Measurements from ENCODE around the gene TTLL5. TPM values are rescaled to one million over a fixed set of nuclear protein-coding genes. Genes with fewer than 3 reads are reported as not detected.

Gene TTLL5
- total RNA-seq, 4 donors from 2014 or later: 15.7 to 46.2 (median 24.1) TPM

DNA sequence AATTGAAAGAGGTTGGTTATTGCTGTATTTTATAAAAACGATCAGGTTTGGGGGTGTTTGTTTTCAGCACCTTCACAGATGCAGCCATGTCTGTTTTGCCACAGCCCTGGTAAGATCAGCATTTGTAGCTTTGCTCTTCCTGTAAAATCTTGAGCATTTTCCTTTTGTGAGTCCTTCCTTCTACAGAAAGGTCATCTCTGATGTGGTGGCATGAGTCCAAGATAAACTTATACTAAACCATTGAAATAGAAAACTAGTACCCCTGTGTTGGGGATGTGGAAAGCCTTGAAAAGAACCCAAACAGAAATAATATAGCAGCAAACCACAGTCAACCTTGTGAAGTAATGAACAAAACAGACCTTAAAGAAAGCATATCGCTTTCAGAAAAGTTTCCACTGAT, 235.3 kb downstream of the TTLL5 start:
- TF ChIP-seq, protein P1, sequence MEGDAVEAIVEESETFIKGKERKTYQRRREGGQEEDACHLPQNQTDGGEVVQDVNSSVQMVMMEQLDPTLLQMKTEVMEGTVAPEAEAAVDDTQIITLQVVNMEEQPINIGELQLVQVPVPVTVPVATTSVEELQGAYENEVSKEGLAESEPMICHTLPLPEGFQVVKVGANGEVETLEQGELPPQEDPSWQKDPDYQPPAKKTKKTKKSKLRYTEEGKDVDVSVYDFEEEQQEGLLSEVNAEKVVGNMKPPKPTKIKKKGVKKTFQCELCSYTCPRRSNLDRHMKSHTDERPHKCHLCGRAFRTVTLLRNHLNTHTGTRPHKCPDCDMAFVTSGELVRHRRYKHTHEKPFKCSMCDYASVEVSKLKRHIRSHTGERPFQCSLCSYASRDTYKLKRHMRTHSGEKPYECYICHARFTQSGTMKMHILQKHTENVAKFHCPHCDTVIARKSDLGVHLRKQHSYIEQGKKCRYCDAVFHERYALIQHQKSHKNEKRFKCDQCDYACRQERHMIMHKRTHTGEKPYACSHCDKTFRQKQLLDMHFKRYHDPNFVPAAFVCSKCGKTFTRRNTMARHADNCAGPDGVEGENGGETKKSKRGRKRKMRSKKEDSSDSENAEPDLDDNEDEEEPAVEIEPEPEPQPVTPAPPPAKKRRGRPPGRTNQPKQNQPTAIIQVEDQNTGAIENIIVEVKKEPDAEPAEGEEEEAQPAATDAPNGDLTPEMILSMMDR (IDR thresholded peaks at IDR 0.05; ENCODE audit: low read depth): no peak

DNA sequence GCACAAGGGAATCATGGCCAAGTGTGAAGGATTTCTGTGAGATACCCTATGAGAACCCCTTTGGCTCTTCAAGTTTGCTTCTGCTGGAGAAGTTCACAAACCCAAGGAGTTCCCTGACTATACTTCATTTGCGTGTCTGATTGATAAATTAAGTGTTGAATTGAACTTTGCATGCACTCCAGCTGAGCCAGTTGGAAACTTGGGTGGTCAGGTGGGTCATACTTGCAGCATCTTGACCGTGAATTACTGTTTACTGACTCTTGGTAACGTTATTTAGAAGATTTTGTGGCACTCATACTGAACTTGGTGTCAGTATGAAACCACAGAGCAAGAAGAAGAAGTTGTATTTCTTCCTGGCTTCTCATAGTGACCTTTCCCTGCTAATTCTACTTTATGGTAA, 243.3 kb downstream of the TTLL5 start:
- TF ChIP-seq, protein P1 (IDR thresholded peaks at IDR 0.05; ENCODE audit: low read depth): no peak

DNA sequence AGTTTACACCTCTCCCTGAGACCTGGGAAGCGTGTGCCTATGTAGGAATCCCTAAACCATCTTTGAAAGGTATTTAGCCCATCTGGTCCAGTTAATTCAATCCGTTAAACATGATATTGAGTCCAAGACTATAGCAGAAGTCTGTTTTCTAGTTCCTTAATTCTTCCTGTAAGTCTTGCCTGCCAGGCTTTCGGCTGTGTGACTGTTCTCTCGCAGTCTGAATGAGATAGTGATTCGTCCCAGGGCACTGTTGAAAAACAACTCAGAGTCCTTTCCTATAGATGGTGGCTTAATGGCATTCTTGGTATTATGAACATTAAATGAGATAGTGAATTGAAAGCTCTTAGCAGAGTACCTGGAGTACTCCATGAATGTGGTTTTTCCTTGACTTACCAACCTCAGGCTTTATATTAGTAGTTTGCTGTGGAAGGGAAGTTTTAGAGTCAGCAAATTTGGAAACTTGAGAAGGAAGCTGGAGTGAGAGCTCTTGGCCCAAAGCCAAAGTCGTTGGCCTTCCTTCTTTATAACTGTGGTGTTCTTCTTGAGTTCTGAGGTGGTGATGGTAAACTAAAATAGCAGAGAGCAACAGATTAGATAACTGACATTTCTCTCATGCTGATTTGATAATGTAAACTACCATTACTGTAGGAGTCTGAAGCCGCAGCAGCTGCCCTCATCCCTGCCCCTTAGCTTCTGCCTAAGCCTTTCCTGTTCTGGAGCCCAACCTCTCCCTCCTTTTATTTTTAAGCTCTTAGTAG, 244.3 kb downstream of the TTLL5 start:
- TF ChIP-seq, protein P1 (IDR thresholded peaks at IDR 0.05; ENCODE audit: low read depth): no peak

DNA sequence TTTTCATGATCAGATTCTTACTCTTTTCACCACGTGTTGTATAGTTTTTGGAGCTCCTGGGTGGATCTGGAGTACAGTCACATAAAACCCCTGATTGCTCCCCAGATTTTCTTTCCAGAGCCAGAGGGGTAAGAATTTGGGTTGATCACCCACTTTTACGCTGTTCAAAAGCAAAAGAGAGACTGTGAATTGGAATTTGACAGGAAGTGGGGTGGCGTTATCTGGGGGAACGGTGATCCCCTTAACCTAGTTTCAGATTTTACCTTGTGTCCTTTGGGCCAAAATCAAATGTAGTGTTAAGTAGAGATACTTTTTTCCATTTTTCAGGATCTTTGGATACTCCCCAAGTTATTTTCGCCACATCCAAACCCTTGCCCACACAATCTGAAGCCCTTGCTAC, 245.2 kb downstream of the TTLL5 start:
- TF ChIP-seq, protein P1 (IDR thresholded peaks at IDR 0.05; ENCODE audit: low read depth): no peak

DNA sequence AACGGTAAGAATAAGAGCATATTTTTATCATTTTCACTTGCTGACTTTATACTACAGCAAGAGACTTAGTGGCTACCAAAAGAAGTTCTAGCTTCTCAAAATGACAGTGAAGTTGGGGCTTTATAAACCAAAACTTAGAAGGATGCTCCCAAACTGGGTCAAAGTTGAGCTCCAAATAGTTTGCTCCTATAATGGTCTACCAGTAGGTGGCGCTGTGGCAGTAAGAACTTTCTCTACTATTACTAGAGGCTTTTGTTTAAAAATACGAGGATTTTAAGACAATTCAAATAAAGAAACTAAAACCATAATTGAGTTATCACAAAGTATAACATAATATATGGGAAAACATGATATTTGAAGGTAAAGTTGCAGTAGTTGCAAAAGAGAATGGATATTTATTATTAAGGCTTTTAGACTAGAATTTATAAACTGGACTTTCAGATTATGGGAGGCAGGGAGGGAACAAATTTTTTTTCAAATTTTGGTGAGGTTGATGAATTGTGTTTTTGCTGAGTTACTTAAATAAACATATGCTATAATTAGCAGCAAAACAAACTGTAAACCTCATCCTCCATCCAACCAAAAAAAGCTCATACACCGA, 245.7 kb downstream of the TTLL5 start:
- TF ChIP-seq, protein P1 (IDR thresholded peaks at IDR 0.05; ENCODE audit: low read depth): no peak

DNA sequence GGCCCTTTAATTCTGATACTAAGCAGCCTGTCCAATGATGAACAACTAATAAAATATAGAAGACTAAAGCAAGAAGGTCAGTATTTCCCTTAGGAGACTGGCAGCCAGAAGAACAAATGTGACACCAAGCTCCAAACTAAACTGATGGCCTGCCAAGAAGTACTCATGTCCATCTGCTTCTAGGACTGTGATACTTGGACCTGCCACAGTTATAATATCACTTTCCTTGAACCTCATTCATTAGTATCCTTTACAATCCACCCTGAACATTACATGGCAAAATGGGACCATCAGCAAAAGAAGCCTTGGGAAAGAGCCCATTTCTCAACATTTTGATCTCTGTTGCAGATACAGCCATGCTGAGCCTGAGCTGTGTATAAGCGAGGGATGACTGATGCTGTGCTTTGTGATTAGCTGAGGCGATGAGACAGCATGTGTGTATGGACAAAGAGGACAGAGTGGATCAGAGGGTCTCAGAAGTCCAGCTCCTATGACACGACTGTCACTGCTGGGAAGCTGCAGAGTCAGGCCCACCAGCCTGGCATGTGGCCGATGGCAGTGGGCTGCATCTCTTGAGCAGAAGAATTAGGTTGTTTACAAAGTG, 246.8 kb downstream of the TTLL5 start:
- TF ChIP-seq, protein P1 (IDR thresholded peaks at IDR 0.05; ENCODE audit: low read depth): no peak

DNA sequence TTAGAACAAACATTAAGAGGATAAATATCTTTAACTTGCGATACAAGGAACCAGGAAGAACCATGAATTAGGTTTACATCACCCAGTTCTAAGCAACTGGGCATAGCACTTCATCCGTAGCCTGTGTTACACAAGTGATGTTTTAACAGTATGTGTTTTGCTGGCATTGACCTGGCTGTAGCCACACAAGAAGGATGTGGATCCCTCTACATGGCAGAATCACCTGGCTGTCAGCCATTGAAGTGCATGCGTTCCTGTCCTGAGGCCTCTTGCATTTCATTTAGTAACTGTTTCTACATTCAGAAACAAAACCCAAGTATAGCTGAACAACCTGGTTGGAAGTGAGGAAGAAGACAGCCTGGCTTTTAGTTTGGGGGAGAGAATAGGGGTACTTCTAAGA, 248.6 kb downstream of the TTLL5 start:
- TF ChIP-seq, protein P1 (IDR thresholded peaks at IDR 0.05; ENCODE audit: low read depth): no peak

Measured in subcutaneous adipose tissue (tissue), 4 donors.